HUDEP-2 (cell line): ENCODE data around the gene PER3.
"Not testable (repeated sequence)": the region's sequence is repeated elsewhere in the genome, so short reads cannot be mapped to it uniquely, and the experiment has no call there.

Source experiments
- DNase-seq, 76 experiments: peaks; one replicate each; lab custom pipeline; 2025; ENCODE audit not compliant: unreplicated experiment in 76 of 76; lab: John Stamatoyannopoulos, UW

Gene PER3

GRCh38 chr1:7777591-7777990 is 6.5 kb upstream of the PER3 start:
- DNase-seq, result no peak

DNA sequence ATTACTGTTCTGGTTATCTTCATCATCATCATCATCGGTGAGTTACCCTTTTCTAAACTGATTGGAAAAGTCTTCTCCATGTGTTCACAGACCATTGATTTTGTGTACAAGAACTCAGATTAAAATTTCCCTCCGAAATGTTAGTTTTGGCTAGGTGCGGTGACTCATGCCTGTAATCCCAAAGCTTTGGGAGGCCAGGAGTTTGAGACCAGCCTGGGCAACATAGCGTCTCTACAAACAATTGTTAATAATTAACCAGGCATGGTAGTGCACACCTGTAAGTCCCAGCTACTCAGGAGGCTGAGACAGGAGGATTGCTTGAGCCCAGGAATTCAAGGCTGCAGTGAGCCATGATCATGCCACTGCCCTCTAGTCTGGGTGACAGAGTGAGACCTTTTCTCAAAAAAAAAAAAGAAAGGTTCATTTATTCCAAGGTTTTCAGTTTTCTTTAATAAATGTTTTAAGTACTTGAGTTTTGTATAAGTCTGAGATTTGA is 5.9 kb upstream of the PER3 start:
- DNase-seq, result no peak

DNA sequence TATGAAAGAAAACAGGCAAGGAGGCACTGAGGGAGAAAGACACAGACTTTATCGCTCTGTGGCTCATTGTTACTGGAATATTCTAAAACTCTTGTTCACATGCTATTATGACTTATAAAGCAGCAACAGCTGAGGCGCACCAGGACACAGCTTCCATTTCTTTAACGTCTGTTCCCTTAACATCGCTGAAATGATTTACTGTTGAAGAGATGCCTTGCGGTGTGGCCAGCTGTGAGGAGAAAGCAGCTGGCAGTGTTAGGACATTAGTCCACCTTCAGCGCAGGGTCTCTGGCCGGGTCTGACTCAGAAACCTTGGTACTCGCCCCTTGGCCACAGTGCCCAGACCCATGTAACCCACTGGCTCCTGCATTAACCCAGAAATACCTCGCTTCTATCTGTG is 3.1 kb upstream of the PER3 start:
- DNase-seq, result no peak

GRCh38 chr1:7781501-7781900 is 2.6 kb upstream of the PER3 start:
- no peak for DNase-seq

DNA sequence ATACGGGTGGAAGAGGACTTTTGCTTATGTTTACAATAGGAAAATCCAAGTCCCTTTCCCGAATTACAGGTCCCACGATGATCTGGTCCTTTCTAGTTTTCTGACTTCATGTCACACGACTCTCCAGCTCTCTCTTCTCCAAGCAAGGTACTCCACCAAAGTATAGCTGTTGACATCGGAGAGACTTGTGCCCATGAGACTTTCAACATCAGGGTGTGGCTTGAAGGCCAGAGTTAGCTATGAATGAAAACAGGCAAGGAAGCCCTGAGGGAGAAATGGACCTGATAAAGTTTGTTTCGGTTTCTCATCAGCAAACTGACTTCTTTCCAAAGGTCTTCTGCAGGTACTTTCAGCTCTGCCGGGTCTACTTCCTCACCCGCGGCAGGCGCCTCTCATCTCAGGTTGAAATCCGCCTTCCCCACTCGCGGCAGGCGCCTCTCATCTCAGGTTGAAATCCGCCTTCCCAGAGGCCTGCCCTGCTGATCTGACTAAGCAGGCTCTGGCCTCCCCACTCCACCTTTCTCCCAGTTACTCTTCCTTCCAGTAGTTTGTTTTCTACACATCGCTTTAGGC is 2.1 kb upstream of the PER3 start:
- DNase-seq, result no peak

DNA sequence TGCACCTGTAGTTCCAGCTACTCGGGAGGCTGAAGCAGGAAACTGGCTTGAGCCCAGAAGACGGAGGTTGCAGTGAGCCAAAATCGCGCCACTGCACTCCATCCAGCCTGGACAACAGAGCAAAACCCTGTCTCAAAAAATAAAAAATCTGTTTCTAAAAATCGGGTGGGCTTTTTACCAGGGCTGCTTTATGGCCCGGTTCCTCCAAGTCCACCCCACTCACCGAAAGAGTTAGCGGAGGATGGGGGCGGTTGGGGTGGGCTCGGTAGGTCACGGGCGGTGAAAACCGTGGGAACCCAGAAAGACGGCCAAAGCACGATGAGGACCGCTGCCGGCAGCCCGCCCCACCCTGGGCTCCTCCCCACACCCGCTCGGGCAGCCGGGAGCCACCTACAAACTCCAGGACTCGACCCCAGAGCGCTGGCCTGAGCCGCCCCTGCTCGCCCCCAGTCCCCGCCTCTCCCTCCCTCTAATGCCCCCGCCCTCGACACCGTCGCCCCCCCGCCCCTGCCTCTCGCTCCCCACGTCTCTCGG is 846 bp upstream of the PER3 start:
- peak in 63 of 76 experiments; percentile 7 to 82 (median 54) for DNase-seq

DNA sequence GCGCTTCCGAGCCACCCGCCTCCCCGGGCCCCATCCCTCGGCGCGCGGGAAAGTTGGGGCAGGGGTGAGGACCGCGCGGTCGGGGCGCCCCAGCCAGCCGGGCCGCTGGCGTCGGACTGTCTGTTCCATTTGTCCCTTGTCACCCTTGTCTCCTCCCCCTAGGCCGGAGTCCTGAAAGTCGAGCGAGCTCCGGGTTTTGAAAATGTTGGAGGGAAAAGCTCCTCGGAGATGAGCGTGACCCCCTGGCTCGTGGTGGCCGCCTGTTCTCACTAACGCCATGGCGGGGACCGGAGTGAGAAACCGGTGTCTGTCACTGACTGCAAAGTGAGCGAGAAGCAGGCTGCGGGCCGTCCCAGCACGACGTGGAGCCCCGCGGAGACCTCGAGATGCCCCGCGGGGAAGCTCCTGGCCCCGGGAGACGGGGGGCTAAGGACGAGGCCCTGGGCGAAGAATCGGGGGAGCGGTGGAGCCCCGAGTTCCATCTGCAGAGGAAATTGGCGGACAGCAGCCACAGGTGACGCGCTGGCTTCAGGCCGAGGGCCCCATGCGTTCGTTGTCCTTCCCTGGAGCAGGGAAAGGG is 491 bp downstream of the PER3 start:
- DNase-seq, result peak in 1 of 76 experiments; percentile 3

DNA sequence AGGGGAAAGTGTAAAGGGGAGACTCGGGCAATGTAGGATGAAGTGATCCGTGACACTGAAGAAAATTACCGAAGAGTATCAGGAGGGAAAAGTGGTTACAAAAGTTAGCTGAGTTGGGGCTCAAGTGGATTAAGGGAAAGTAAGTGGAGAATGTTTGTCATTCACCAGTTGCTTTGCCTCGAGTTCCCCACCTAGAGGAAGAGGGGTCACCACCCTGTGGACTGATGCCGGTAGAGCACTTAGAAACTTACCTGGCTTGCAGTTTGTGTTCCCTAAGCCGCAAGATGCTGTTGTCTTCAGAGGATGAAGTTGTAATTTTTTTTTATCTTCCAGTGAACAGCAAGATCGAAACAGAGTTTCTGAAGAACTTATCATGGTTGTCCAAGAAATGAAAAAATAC is 1.0 kb downstream of the PER3 start:
- no peak for DNase-seq

DNA sequence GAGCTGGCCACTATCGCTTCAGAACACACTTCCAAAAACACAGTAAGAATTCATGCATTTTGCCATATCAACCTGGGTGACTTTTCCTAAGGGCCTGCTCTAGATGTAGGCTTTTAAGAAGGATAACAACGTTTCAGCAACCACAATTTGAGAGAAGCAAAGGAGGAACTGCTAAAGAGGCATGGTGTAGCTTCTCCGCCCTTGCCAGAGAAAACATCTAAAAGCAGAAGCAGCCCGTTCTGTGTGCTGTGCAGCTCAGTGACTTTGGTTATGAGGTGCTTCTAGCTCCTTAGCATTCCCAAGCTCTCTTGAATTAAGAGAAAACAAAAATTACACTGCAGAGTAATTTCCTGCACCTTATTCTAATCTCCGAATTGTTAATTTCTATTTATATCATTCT is 2.7 kb downstream of the PER3 start:
- DNase-seq, result no peak

GRCh38 chr1:7789828-7790227 is 5.7 kb downstream of the PER3 start:
- no peak for DNase-seq

DNA sequence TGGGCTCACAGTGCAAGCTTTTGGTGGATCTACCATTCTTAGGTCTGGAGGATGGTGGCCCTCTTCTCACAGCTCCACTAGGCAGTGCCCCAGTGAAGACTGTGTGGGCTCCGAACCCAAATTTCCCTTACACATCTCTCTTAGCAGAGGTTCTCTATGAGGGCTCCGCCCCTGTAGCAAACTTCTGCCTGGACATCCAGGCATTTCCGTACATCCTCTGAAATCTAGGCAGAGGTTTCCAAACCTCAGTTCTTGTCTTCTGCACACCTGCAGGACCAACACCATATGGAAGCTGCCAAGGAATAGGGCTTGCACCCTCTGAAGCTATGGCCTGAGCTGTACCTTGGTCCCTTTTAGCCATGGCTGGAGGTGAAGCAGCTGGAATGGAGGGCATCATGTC is 6.9 kb downstream of the PER3 start:
- not testable (repeated sequence) for DNase-seq

GRCh38 chr1:7795406-7795805 is 11.3 kb downstream of the PER3 start:
- no peak for DNase-seq

DNA sequence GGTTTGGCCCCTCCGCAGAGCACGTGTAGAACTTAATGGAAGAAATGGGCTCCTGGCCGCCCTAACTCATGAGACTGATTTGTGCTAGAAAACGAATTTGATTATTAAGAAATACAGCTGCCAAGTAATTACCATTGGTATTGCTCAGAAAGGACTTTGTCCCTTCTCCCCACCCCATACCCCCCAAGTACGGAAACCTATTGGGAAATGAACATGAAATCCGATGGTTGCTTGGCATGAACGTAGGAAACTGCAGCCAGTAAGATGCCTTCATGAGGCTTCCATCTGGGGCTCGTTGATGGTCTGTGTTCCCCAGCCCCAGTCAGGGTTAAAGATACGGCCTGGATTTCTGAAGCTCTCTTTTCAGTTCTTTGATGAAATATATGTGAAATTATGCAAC is 21.4 kb downstream of the PER3 start:
- no peak for DNase-seq

DNA sequence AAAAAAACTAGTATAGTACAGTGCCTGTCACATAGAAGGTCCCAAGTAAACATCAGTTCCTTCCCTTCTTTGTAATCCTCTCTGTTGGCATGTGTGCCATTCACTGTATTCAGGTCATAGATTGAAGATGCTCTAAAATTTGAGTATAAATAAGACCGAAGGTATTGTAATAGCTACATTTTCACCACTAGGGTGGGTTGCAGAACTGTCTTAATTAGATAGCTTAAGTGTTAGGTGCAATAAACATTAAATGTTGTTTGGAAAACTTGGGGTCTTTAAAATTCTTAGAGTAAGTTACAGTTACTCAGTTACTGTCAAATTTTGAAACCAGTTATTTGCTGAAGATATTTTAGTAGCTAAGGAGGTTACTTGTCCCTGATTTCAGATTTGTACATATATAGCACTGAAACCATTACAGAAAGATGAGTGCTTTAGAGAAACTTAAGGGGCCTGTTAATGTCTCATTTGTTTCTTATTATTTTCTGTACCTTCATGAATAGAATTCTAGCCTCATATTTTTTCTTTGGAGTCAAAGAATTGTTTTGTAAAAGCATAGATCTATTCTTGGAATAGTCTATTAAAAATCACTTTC is 24.3 kb downstream of the PER3 start:
- peak in 5 of 76 experiments; percentile 9 to 35 (median 16) for DNase-seq

DNA sequence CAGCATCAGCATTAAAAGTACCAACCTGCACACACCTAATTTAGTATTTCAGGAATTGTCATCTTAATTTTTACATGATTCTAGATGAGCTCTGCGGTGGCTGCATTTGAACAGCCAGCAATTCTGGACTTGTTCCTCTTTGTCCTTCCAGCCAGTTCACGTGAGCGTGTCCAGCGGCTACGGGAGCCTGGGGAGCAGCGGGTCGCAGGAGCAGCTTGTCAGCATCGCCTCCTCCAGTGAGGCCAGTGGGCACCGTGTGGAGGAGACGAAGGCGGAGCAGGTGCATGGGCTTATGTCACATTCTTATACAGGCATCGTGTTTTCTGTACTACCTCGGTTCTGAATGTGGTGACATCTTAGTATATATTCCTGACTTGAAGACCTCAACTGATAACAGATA is 25.7 kb downstream of the PER3 start:
- DNase-seq, result no peak

- peak in 2 of 76 experiments; percentile 7 to 17 for DNase-seq
These were observed 26.3 kb downstream of the PER3 start for GRCh38 chr1:7810395-7810794.

GRCh38 chr1:7811476-7811875 is 27.4 kb downstream of the PER3 start:
- no peak for DNase-seq

DNA sequence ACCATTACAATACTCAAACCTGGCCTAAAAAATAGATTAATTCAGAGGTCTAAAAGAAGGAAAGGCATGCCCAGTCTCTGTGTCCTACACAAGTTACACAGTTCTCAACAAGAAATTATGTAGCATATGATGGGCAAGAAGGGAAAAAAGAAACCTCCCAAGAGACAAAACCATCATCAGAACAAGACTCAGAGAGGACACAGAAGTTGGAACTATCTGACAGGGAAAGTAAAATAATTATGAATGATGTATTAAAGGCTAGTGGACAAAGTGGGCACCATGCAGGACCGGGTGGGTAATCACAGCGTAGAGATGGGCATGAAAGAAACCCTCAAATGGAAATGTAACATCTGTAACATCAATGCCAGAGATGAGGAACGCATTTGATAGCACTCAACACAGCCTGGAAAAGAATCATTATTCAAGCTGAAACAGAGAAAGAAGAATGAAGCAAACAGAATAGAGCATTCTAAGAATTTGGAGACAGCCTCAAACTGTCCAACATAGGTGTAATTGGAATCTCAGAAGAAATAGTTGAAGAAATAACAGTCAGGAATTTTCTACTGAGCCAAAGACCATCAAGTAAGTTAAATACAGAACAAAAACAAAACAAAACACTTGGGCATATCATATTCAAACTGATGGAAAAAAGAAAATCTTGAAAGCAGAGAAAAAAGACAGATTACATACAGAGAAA is 29.7 kb downstream of the PER3 start:
- no peak for DNase-seq

- DNase-seq, result no peak
These were observed 37.2 kb downstream of the PER3 start for GRCh38 chr1:7821282-7821681.

GRCh38 chr1:7824701-7825100 is 40.6 kb downstream of the PER3 start:
- DNase-seq, result no peak

GRCh38 chr1:7826363-7826762 is 42.3 kb downstream of the PER3 start:
- DNase-seq, result peak in 9 of 76 experiments; percentile 4 to 27 (median 13)
